ENCODE results near the gene NT5C1B.
A peak's percentile ranks its signal among the peaks of the same experiment; 100 is the strongest.

NT5C1B gene

GRCh38 chr2:18578033-18578432, 11.3 kb downstream of the NT5C1B start:
- no peak overlapping the region for H3K4me3 ChIP-seq (ENCODE audit: low read length)
- no peak for DNase-seq (ENCODE audit: low read depth)
- TF ChIP-seq CTCF (conservative IDR thresholded peaks at IDR 0.05; ENCODE audit: low read depth, low read length): no peak

- no peak overlapping the region for H3K4me3 ChIP-seq (ENCODE audit: low read length)
- no peak for DNase-seq (ENCODE audit: low read depth)
- no peak for TF ChIP-seq CTCF (conservative IDR thresholded peaks at IDR 0.05; ENCODE audit: low read depth, low read length)
Observed at GRCh38 chr2:18566145-18566769, 23.1 kb downstream of the NT5C1B start.

- DNase-seq (ENCODE audit: low read depth): no peak
- H3K4me3 ChIP-seq (ENCODE audit: low read length): peak overlapping the region; percentile 74
- no peak for TF ChIP-seq CTCF (conservative IDR thresholded peaks at IDR 0.05; ENCODE audit: low read depth, low read length)
Observed at GRCh38 chr2:18560797-18561085, 28.6 kb downstream of the NT5C1B start.

GRCh38 chr2:18560031-18560796, 29.2 kb downstream of the NT5C1B start, which contains the start of gene RDH14:
RDH14 (minus strand) TSS chr2:18560653; CDS start chr2:18560572, 81 bp downstream.
- TF ChIP-seq CTCF (conservative IDR thresholded peaks at IDR 0.05; ENCODE audit: low read depth, low read length): no peak
- peak; percentile 78 for DNase-seq (ENCODE audit: low read depth)
- peak within 1 kb of the TSS; percentile 74 for H3K4me3 ChIP-seq (ENCODE audit: low read length)

DNA sequence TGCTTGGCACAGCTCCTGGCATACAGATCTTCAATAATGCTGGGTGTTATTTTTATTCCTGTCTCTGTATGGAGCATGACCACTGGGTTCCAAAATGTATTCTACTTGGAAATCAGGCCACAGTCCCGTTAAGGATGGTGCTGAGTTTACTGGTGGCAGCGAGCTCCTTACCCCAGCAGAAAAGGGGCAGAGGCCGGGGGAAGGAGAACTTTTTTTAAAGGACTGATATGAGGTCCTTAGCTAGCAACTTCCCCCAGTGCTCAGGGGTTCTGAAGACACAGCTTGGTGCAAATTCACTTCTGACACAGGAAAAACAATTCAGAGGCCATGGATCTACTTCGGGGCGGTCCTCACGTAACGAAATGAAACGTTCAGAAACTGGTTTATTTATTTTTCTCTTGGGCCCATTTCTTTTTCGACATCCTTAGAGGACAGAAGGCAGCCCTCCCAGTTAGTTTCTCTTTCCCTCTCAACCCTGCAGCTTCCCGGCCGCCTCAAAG, 29.8 kb downstream of the NT5C1B start:
- TF ChIP-seq CTCF (conservative IDR thresholded peaks at IDR 0.05; ENCODE audit: low read depth, low read length): no peak
- H3K4me3 ChIP-seq (ENCODE audit: low read length): peak overlapping the region; percentile 74
- DNase-seq (ENCODE audit: low read depth): no peak

DNA sequence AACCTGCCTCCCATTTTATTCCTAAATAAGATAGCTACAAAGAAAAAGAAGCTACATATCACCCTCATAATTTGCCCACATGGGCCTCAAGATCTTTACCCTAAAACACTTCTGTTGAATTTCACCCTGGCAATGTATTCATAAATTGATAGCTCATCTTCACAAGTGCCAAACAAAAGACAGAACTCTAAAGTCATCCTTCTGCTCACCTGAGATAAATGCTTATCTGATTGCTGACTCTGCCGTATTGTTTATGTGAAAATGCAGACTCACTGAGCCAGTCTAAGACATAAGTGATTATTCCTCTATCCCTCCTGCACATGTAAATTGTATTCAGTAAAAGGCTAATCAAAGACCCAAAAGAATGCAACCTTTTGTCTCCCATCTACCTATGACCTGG, 30.9 kb downstream of the NT5C1B start:
- DNase-seq (ENCODE audit: low read depth): no peak

More for the DNA sequence above, 30.9 kb downstream of the NT5C1B start:
- H3K4me3 ChIP-seq (ENCODE audit: low read length): no peak overlapping the region
- no peak for TF ChIP-seq CTCF (conservative IDR thresholded peaks at IDR 0.05; ENCODE audit: low read depth, low read length)

Data from retinal pigment epithelial cell (primary cell).